ENCODE results near the gene SLC16A10. TPM values are rescaled to one million over a fixed set of nuclear protein-coding genes. Genes with fewer than 3 reads are reported as not detected.

SLC16A10 gene
- total and polyA plus RNA-seq, 2 donors (not counting 3 experiments of a cell fraction or from before 2014, with no cell fraction given): not detected

DNA sequence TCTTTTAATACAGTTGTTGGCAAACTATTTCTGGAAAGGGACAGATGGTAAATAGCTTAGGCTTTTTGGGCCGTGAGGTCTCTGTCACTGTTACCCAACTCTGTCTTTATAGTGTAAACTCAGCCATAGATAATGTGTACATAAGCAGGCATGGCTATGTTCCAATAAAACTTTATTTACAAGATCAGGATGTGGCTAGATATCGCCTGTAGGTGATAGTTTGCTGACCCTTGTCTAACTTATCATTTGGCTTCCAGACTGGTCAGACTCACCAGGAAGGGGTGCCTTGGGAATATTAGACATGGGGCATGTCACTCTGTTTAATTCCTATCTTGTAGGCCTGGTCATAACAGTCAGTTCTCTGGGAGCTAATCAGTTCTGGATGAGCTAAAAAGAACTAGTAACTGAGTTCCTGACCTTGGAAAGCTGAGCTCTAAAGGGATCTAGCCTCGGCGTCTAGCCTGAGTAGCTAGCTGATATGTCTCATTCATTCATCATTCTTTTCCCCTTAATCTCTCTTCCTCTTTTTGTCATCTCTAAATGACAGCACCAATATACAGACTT, 163.6 kb downstream of the SLC16A10 start:
- TF ChIP-seq MYC (IDR thresholded peaks at IDR 0.05; ENCODE audit: low read depth, low read length) (no peak), POLR2AphosphoS5 (IDR thresholded peaks at IDR 0.05; ENCODE audit: insufficient read depth, low read depth, low read length) (no peak), FOS (IDR thresholded peaks at IDR 0.05; ENCODE audit: borderline replicate concordance, insufficient read depth, low read length) (no peak), GATA2 (IDR thresholded peaks at IDR 0.05; ENCODE audit: insufficient read depth, insufficient read length, low read depth, low read length) (no peak), EZH2 (IDR thresholded peaks at IDR 0.05; ENCODE audit: borderline replicate concordance, low read depth, low read length, severe bottlenecking) (no peak), JUN (IDR thresholded peaks at IDR 0.05; ENCODE audit: borderline replicate concordance, insufficient read depth, insufficient read length, low read depth) (no peak), POLR2A (IDR thresholded peaks at IDR 0.05; ENCODE audit: low read depth, low read length) (no peak)
- TF ChIP-seq, protein P1, sequence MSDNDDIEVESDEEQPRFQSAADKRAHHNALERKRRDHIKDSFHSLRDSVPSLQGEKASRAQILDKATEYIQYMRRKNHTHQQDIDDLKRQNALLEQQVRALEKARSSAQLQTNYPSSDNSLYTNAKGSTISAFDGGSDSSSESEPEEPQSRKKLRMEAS (IDR thresholded peaks at IDR 0.05; ENCODE audit: insufficient read depth, insufficient read length): no peak
- TF ChIP-seq, protein P2, sequence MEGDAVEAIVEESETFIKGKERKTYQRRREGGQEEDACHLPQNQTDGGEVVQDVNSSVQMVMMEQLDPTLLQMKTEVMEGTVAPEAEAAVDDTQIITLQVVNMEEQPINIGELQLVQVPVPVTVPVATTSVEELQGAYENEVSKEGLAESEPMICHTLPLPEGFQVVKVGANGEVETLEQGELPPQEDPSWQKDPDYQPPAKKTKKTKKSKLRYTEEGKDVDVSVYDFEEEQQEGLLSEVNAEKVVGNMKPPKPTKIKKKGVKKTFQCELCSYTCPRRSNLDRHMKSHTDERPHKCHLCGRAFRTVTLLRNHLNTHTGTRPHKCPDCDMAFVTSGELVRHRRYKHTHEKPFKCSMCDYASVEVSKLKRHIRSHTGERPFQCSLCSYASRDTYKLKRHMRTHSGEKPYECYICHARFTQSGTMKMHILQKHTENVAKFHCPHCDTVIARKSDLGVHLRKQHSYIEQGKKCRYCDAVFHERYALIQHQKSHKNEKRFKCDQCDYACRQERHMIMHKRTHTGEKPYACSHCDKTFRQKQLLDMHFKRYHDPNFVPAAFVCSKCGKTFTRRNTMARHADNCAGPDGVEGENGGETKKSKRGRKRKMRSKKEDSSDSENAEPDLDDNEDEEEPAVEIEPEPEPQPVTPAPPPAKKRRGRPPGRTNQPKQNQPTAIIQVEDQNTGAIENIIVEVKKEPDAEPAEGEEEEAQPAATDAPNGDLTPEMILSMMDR (IDR thresholded peaks at IDR 0.05; ENCODE audit: extremely low read depth in 1 of 2, insufficient read depth in 1 of 2, low read depth in 1 of 2, low read length in 2 of 2): no peak
- H3K27ac ChIP-seq (ENCODE audit: insufficient read depth, low read depth, low read length): no peak overlapping the region
- no peaks in the 10 kb centered on the region for H3K9me1 ChIP-seq (replicated peaks; ENCODE audit: control insufficient read depth, extremely low read depth, insufficient read depth, low read length)
- dilution Hi-C loops (cut with MboI; ENCODE audit: extremely low pct_ligation_motif_present, low sequenced_read_pairs) (no loop called here), intact Hi-C loops (cut with micrococcal nuclease) (no loop called here)
- H3K27me3 ChIP-seq (ENCODE audit: control insufficient read depth in 2 of 2, insufficient read depth in 2 of 2, low read length in 2 of 2): peaks cover 15% of the 10 kb centered on the region in 2 experiments
- H3K4me1 ChIP-seq (ENCODE audit: control insufficient read depth, extremely low read depth, insufficient read depth, low read length): no peaks in the 10 kb centered on the region
- no peaks in the 10 kb centered on the region for H3K79me2 ChIP-seq (ENCODE audit: control insufficient read depth, insufficient read depth, low read length)
- no peak for DNase-seq (ENCODE audit: low read depth, low spot score)
- H3K4me2 ChIP-seq (ENCODE audit: insufficient read depth, low read length): no peak overlapping the region
- CTCF ChIA-PET: interaction anchor here (0.5 to 2.2 kb wide), 4 partner anchors 8 to 111 kb away, joined by 3 to 7 read pairs (median 4); a partner anchor contains a TSS
- no peak for FAIRE-seq
- no peak overlapping the region for H3K4me3 ChIP-seq (replicated peaks in 1 of 3; ENCODE audit: insufficient read depth in 1 of 3, low read depth in 1 of 3, low read length in 3 of 3)
- no peaks in the 10 kb centered on the region for H3K36me3 ChIP-seq (ENCODE audit: control insufficient read depth in 2 of 2, extremely low read depth in 1 of 2, insufficient read depth in 2 of 2, low read length in 2 of 2)
- no peaks in the 10 kb centered on the region for H4K20me1 ChIP-seq (replicated peaks; ENCODE audit: control insufficient read depth, extremely low read depth, insufficient read depth, low read length)
- H3K9ac ChIP-seq (replicated peaks; ENCODE audit: extremely low read depth, insufficient read depth, low read length): no peak overlapping the region
- no peaks in the 10 kb centered on the region for H3K9me3 ChIP-seq (replicated peaks; ENCODE audit: control insufficient read depth, insufficient read depth, low read length)
- POLR2A ChIA-PET: no interaction called here
- no TSS peak for BruUV-seq (replicated peaks)
- H2AFZ ChIP-seq (ENCODE audit: low read depth, low read length): peak overlapping the region; percentile 3

Measured in endothelial cell of umbilical vein (primary cell).